Measurements from ENCODE around the gene TGFB1I1.

- TF ChIP-seq CTCF (IDR thresholded peaks at IDR 0.05 in 2 of 3, conservative IDR thresholded peaks at IDR 0.05 in 1 of 3; ENCODE audit: borderline replicate concordance in 1 of 3, insufficient read depth in 1 of 3, low read depth in 2 of 3, low read length in 2 of 3), result no peak
- no peak for TF ChIP-seq JUND (IDR thresholded peaks at IDR 0.05)
- no peak for TF ChIP-seq MAX (IDR thresholded peaks at IDR 0.05)
- TF ChIP-seq CEBPB (IDR thresholded peaks at IDR 0.05; ENCODE audit: low read depth), result no peak
- TF ChIP-seq POLR2A (IDR thresholded peaks at IDR 0.05; ENCODE audit: borderline replicate concordance, extremely low read depth, insufficient read depth, insufficient read length), result no peak
- no peak for TF ChIP-seq CBX3 (IDR thresholded peaks at IDR 0.05; ENCODE audit: low read depth)
- no peak for TF ChIP-seq RAD21 (IDR thresholded peaks at IDR 0.05; ENCODE audit: low read depth)
- TF ChIP-seq SP1 (IDR thresholded peaks at IDR 0.05; ENCODE audit: low read depth), result no peak
- TF ChIP-seq ZBTB33 (IDR thresholded peaks at IDR 0.05; ENCODE audit: extremely low read depth, insufficient replicate concordance, low read length), result no peak
- no peak for TF ChIP-seq SIN3A (IDR thresholded peaks at IDR 0.05; ENCODE audit: low read depth)
- no peak for TF ChIP-seq ZFX (IDR thresholded peaks at IDR 0.05)
- no peak for TF ChIP-seq EZH2 (IDR thresholded peaks at IDR 0.05)
- no peak for TF ChIP-seq POLR2AphosphoS5 (IDR thresholded peaks at IDR 0.05; ENCODE audit: low read depth, low read length)
Measured at GRCh38 chr16:31487071-31487719, 15.2 kb downstream of the TGFB1I1 start.

All from HCT116 (cell line).